A549 (cell line): ENCODE data around the gene RHOF. TPM values are rescaled to one million over a fixed set of nuclear protein-coding genes. Genes with fewer than 3 reads are reported as not detected.
A peak's percentile ranks its signal among the peaks of the same experiment; 100 is the strongest.

Experiments
- ATAC-seq, 2 experiments: fragments of 200-7000 bp in 1 of 2; fragments of >200 bp in 1 of 2; cut with Nextera tagmentation in 1 of 2; cut with Tn5 transposase in 1 of 2; 3 replicates each; pipeline versions ENCODE4 v1.8.0 to v1.9.1; 2018 to 2020; ENCODE audit warnings: mild to moderate bottlenecking in 1 of 2, moderate library complexity in 1 of 2
- CTCF ChIA-PET: fragments of 300-600 bp; sonication (Branson Sonifier 250); formaldehyde crosslinking; extraction: SDS; loops from one replicate; lab custom pipeline; 2021; ENCODE audit warnings: antibody characterized with exemption, inconsistent platforms; lab: Yijun Ruan, JAX
- POLR2A ChIA-PET: fragments of 350-600 bp; formaldehyde crosslinking; extraction: SDS; loops from one replicate; lab custom pipeline; 2021; ENCODE audit warnings: antibody characterized with exemption, inconsistent platforms; lab: Yijun Ruan, JAX
- DNase-seq, 2 experiments: peaks; one replicate each; pipeline versions ENCODE4 v3.0.0 to v3.0.0-alpha.2; 2011 to 2016; ENCODE audit warnings: low read depth in 1 of 2, low spot score in 1 of 2
- FAIRE-seq: peaks from 2 replicates; lab custom pipeline; 2011; peaks lifted over from hg19 to GRCh38; lab: Jason Lieb, UNC
- H3K27ac ChIP-seq, 2 experiments: fragments of >200 bp; sonication (Bioruptor Twin); formaldehyde crosslinking; 3 replicates each; pipeline ENCODE4 v1.5.1; 2016 to 2017
- H3K4me1 ChIP-seq: fragments of >200 bp; sonication (Bioruptor Twin); formaldehyde crosslinking; 3 replicates; pipeline ENCODE4 v1.6.1; 2016
- H3K4me2 ChIP-seq: fragments of >200 bp; sonication (Bioruptor Twin); formaldehyde crosslinking; 3 replicates; pipeline ENCODE4 v1.6.1; 2016
- H3K4me3 ChIP-seq: fragments of >200 bp; sonication (Bioruptor Twin); formaldehyde crosslinking; 3 replicates; pipeline ENCODE4 v1.5.1; 2016
- H3K9me3 ChIP-seq: fragments of >200 bp; sonication (Bioruptor Twin); formaldehyde crosslinking; 3 replicates; pipeline ENCODE4 v1.6.1; 2016
- CBX8 ChIP-seq: fragments of 200-600 bp; sonication (generic); IDR thresholded peaks from 2 replicates; pipeline ENCODE4 v1.6.1; 2016
- EP300 ChIP-seq, 2 experiments: fragments of >200 bp; sonication (Bioruptor Twin); formaldehyde crosslinking; IDR thresholded peaks; 2 replicates in 1 of 2; 3 replicates in 1 of 2; pipeline ENCODE4 v1.6.1; 2016 to 2017
- FOSB ChIP-seq: fragments of 250-450 bp; sonication (Bioruptor Pico); IDR thresholded peaks from 2 replicates; pipeline ENCODE4 v1.5.0; 2020; ENCODE audit warnings: mild to moderate bottlenecking, moderate library complexity
- FOSL2 ChIP-seq, 2 experiments: fragments of 450-650 bp in 1 of 2; fragments of >200 bp in 1 of 2; sonication (Bioruptor Twin) in 1 of 2; formaldehyde crosslinking; IDR thresholded peaks; 2 replicates each; pipeline versions ENCODE4 v1.5.0 to v1.6.1; 2016 to 2020; ENCODE audit warnings: mild to moderate bottlenecking in 1 of 2, moderate library complexity in 1 of 2
- HOXB5 ChIP-seq: fragments of 250-450 bp; sonication (Bioruptor Pico); IDR thresholded peaks from 2 replicates; pipeline ENCODE4 v1.5.0; 2020; ENCODE audit warnings: mild to moderate bottlenecking, moderate library complexity
- MAFK ChIP-seq: fragments of 450-650 bp; IDR thresholded peaks from 2 replicates; pipeline ENCODE4 v1.6.1; 2014; ENCODE audit not compliant: partially characterized antibody
- NR3C1 ChIP-seq: fragments of >200 bp; sonication (Bioruptor Twin); formaldehyde crosslinking; IDR thresholded peaks from 3 replicates; pipeline ENCODE4 v1.6.1; 2017
- POLR2A ChIP-seq: IDR thresholded peaks from 2 replicates; pipeline ENCODE4 v1.6.1; 2012; ENCODE audit warnings: mild to moderate bottlenecking, low read length
- RARB ChIP-seq: fragments of 250-450 bp; sonication (Bioruptor Pico); IDR thresholded peaks from 2 replicates; pipeline ENCODE4 v1.8.0; 2021; ENCODE audit warnings: mild to moderate bottlenecking, moderate library complexity
- RCOR1 ChIP-seq: fragments of 150-350 bp; IDR thresholded peaks from 2 replicates; pipeline ENCODE4 v1.6.1; 2014; ENCODE audit warnings: antibody characterized with exemption, low read length, low read depth
- SREBF2 ChIP-seq: fragments of 450-650 bp; IDR thresholded peaks from 2 replicates; pipeline ENCODE4 v1.6.1; 2014; ENCODE audit warnings: mild to moderate bottlenecking, moderate library complexity
- TP53 ChIP-seq: fragments of 250-450 bp; sonication (Bioruptor Pico); IDR thresholded peaks from 2 replicates; pipeline ENCODE4 v1.5.0; 2021; ENCODE audit warnings: mild to moderate bottlenecking, moderate library complexity
- ZC3H11A ChIP-seq: fragments of 450-650 bp; IDR thresholded peaks from 2 replicates; pipeline ENCODE4 v1.6.1; 2014; ENCODE audit warnings: antibody characterized with exemption, mild to moderate bottlenecking
- ZFP36 ChIP-seq: fragments of 450-650 bp; IDR thresholded peaks from 2 replicates; pipeline ENCODE4 v1.6.1; 2014; ENCODE audit warnings: borderline replicate concordance; ENCODE audit not compliant: partially characterized antibody
- WGBS: methylation state at CpG from one replicate; pipeline ENCODE4 v1.1.6; 2017; ENCODE audit errors: missing lambda C conversion rate; 5-methylcytosine and 5-hydroxymethylcytosine counted together
- polyA plus RNA-seq, 4 experiments: library from polyadenylated mRNA; depleted of rRNA in 3 of 4; stranded (reverse); fragments of >200 nt; fragmentation: RNase III in 1 of 4; extraction: RNeasy Plus Mini Kit Qiagen cat#74134 plus additional on column Dnase treatment in 1 of 4; gene quantifications; 2 replicates in 3 of 4; 3 replicates in 1 of 4; pipeline ENCODE4 v1.2.3, GENCODE V29; 2011 to 2017
- TF ChIP-seq, protein P1 (sequence below): IDR thresholded peaks from 2 replicates; pipeline ENCODE4 v1.6.1; 2012
- TF ChIP-seq, protein P2 (sequence below): fragments of 250-450 bp; sonication (Bioruptor Pico); IDR thresholded peaks from 2 replicates; pipeline ENCODE4 v1.5.0; 2020; ENCODE audit warnings: low read depth, mild to moderate bottlenecking, moderate library complexity
- TF ChIP-seq, protein P3 (sequence below): fragments of >200 bp; sonication (Bioruptor Twin); formaldehyde crosslinking; IDR thresholded peaks from 3 replicates; pipeline ENCODE4 v1.5.1; 2016
- TF ChIP-seq, protein P4 (sequence below): fragments of 150-350 bp; IDR thresholded peaks from 2 replicates; pipeline ENCODE4 v1.6.1; 2014; ENCODE audit warnings: low read depth, mild to moderate bottlenecking, low read length
- TF ChIP-seq, protein P5 (sequence below): fragments of 250-450 bp; sonication (Bioruptor Pico); IDR thresholded peaks from 2 replicates; pipeline ENCODE4 v1.5.0; 2021; ENCODE audit warnings: mild to moderate bottlenecking, moderate library complexity, borderline replicate concordance
- TF ChIP-seq, protein P6 (sequence below): fragments of >200 bp; sonication (Bioruptor Twin); formaldehyde crosslinking; IDR thresholded peaks from 2 replicates; pipeline ENCODE4 v1.6.1; 2016

Gene RHOF
- polyA plus RNA-seq, 2 of the 4 experiments (the other 2 are of a cell fraction): 47.1 to 52.3 TPM

DNA sequence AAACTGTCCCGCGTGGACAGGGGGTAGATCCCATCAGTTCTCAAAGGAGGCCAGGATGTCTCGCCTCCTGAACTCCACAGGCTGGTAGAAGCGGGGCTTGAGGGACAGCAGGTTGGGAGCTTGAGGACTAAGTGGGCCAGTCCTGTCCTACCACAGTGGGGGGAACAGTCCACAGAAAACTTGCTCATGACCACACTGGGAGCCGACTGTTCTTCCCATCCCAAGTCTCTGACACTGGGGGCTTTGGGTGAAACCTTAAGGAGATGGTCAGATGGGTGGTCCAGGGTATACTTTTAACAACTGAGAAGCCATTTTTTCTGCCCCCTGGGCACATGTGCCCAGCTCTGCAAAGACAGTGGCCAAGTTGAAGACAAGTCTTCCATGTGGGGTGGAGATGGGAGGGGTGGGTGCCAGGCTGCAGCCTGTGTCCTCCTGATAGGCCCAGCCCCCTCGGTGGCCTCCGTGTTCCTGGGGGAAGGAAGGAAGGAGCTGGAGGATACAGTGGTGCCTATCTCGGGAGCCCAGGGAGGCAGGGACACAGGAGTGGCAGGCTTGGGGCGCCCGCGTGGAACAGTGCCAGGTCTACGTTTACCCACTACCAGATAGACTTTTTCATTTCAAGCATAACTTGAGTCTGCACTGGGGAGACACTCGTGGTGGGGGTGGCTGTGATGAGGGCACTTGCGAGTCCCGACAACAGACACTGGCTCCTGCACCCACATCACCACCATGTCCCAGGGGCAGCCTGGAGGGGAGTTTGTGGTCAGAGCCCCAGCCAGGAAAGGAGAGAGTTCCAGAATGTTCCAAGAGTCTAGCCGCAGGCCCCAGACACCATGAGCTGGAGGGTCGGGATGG, 14.7 kb downstream of the RHOF start:
- no peak for TF ChIP-seq CBX8
- TF ChIP-seq TP53 (CRISPR knock-in tag): no peak
- TF ChIP-seq, protein P1, sequence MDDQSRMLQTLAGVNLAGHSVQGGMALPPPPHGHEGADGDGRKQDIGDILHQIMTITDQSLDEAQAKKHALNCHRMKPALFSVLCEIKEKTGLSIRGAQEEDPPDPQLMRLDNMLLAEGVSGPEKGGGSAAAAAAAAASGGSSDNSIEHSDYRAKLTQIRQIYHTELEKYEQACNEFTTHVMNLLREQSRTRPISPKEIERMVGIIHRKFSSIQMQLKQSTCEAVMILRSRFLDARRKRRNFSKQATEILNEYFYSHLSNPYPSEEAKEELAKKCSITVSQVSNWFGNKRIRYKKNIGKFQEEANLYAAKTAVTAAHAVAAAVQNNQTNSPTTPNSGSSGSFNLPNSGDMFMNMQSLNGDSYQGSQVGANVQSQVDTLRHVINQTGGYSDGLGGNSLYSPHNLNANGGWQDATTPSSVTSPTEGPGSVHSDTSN: no peak
- TF ChIP-seq, protein P2, sequence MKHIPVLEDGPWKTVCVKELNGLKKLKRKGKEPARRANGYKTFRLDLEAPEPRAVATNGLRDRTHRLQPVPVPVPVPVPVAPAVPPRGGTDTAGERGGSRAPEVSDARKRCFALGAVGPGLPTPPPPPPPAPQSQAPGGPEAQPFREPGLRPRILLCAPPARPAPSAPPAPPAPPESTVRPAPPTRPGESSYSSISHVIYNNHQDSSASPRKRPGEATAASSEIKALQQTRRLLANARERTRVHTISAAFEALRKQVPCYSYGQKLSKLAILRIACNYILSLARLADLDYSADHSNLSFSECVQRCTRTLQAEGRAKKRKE (CRISPR knock-in tag): no peak
- TF ChIP-seq, protein P3, sequence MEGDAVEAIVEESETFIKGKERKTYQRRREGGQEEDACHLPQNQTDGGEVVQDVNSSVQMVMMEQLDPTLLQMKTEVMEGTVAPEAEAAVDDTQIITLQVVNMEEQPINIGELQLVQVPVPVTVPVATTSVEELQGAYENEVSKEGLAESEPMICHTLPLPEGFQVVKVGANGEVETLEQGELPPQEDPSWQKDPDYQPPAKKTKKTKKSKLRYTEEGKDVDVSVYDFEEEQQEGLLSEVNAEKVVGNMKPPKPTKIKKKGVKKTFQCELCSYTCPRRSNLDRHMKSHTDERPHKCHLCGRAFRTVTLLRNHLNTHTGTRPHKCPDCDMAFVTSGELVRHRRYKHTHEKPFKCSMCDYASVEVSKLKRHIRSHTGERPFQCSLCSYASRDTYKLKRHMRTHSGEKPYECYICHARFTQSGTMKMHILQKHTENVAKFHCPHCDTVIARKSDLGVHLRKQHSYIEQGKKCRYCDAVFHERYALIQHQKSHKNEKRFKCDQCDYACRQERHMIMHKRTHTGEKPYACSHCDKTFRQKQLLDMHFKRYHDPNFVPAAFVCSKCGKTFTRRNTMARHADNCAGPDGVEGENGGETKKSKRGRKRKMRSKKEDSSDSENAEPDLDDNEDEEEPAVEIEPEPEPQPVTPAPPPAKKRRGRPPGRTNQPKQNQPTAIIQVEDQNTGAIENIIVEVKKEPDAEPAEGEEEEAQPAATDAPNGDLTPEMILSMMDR: no peak
- no peak for TF ChIP-seq HOXB5
- no peak for TF ChIP-seq FOSB (CRISPR knock-in tag)
- no peak for TF ChIP-seq POLR2A
- TF ChIP-seq ZFP36: no peak
- TF ChIP-seq RCOR1: no peak
- TF ChIP-seq SREBF2: no peak
- no peak for TF ChIP-seq ZC3H11A
- TF ChIP-seq, protein P4, sequence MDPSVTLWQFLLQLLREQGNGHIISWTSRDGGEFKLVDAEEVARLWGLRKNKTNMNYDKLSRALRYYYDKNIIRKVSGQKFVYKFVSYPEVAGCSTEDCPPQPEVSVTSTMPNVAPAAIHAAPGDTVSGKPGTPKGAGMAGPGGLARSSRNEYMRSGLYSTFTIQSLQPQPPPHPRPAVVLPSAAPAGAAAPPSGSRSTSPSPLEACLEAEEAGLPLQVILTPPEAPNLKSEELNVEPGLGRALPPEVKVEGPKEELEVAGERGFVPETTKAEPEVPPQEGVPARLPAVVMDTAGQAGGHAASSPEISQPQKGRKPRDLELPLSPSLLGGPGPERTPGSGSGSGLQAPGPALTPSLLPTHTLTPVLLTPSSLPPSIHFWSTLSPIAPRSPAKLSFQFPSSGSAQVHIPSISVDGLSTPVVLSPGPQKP: no peak
- TF ChIP-seq MAFK: no peak
- no peak for TF ChIP-seq EP300 (IDR thresholded peaks at IDR 0.05)
- TF ChIP-seq, protein P5, sequence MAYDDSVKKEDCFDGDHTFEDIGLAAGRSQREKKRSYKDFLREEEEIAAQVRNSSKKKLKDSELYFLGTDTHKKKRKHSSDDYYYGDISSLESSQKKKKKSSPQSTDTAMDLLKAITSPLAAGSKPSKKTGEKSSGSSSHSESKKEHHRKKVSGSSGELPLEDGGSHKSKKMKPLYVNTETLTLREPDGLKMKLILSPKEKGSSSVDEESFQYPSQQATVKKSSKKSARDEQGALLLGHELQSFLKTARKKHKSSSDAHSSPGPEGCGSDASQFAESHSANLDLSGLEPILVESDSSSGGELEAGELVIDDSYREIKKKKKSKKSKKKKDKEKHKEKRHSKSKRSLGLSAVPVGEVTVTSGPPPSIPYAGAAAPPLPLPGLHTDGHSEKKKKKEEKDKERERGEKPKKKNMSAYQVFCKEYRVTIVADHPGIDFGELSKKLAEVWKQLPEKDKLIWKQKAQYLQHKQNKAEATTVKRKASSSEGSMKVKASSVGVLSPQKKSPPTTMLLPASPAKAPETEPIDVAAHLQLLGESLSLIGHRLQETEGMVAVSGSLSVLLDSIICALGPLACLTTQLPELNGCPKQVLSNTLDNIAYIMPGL (CRISPR knock-in tag): no peak
- no peak for TF ChIP-seq FOSL2 (IDR thresholded peaks at IDR 0.05)
- TF ChIP-seq FOSL2 (CRISPR knock-in tag; IDR thresholded peaks at IDR 0.05): no peak
- no peak for TF ChIP-seq NR3C1
- no peak for TF ChIP-seq RARB
- TF ChIP-seq, protein P6, sequence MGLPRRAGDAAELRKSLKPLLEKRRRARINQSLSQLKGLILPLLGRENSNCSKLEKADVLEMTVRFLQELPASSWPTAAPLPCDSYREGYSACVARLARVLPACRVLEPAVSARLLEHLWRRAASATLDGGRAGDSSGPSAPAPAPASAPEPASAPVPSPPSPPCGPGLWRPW: no peak
- peaks cover 59% of the 10 kb centered on the region for H3K4me1 ChIP-seq
- H3K27ac ChIP-seq: peak overlapping the region in 1 of 2 experiments; percentile 59; a peak in 3 of 6 replicates
- DNase-seq (no peak), FAIRE-seq (no peak), ATAC-seq (no peak)
- WGBS: 85% methylated on average over 15 of the region's 17 CpGs
- H3K9me3 ChIP-seq: no peaks in the 10 kb centered on the region
- ChIA-PET POLR2A (interaction anchor here (0.9 kb wide), 1 partner anchor 15 kb away, joined by 3 read pairs; no protein-coding TSS in a partner anchor), CTCF (interaction anchor here (0.8 to 72.2 kb wide), 6 partner anchors 7 to 110 kb away, joined by 3 to 2657 read pairs (median 258); partner anchors contain the start of genes PSMD9, RHOF and SETD1B)
- no peak overlapping the region for H3K4me2 ChIP-seq
- no peak overlapping the region for H3K4me3 ChIP-seq
